H9 (cell line): ENCODE measurements around the gene CAPN5. TPM values are rescaled to one million over a fixed set of nuclear protein-coding genes. Genes with fewer than 3 reads are reported as not detected.

ENCODE experiments used
- DNase-seq: peaks from one replicate; pipeline ENCODE4 v3.0.0-alpha.2; 2017
- H2AFZ ChIP-seq: one replicate; pipeline ENCODE4 v1.6.1; 2013; ENCODE audit warnings: mild to moderate bottlenecking, low read length, control low read depth, moderate library complexity
- H2AK5ac ChIP-seq: 2 replicates; pipeline ENCODE4 v1.6.1; 2013; ENCODE audit warnings: low read length, control low read depth, mixed read lengths; ENCODE audit not compliant: insufficient read length
- H2BK120ac ChIP-seq: one replicate; pipeline ENCODE4 v1.6.1; 2013; ENCODE audit warnings: low read depth, mild to moderate bottlenecking, low read length, control low read depth, inconsistent platforms; ENCODE audit not compliant: poor library complexity, severe bottlenecking
- H2BK12ac ChIP-seq: 2 replicates; pipeline ENCODE4 v1.6.1; 2013; ENCODE audit warnings: low read length, control low read depth, mixed read lengths, low read depth; ENCODE audit not compliant: insufficient read length
- H2BK15ac ChIP-seq: 2 replicates; pipeline ENCODE4 v1.6.1; 2013; ENCODE audit warnings: low read depth, low read length, control low read depth
- H2BK20ac ChIP-seq: one replicate; pipeline ENCODE4 v1.6.1; 2013; ENCODE audit warnings: low read depth, mild to moderate bottlenecking, low read length, control low read depth, inconsistent platforms; ENCODE audit not compliant: poor library complexity, severe bottlenecking
- H2BK5ac ChIP-seq: 2 replicates; pipeline ENCODE4 v1.6.1; 2013; ENCODE audit warnings: low read length, control low read depth, mixed read lengths; ENCODE audit not compliant: insufficient read length
- H3K14ac ChIP-seq: 2 replicates; pipeline ENCODE4 v1.6.1; 2013; ENCODE audit warnings: low read length, control low read depth; ENCODE audit not compliant: insufficient read depth
- H3K18ac ChIP-seq: 2 replicates; pipeline ENCODE4 v1.6.1; 2013; ENCODE audit warnings: low read depth, mild to moderate bottlenecking, mixed read lengths, low read length, control low read depth; ENCODE audit not compliant: insufficient read length
- H3K23ac ChIP-seq: 2 replicates; pipeline ENCODE4 v1.6.1; 2013; ENCODE audit warnings: low read length, control low read depth, mixed read lengths, low read depth; ENCODE audit not compliant: insufficient read length
- H3K23me2 ChIP-seq: 2 replicates; pipeline ENCODE4 v1.6.1; 2013; ENCODE audit warnings: low read depth, mild to moderate bottlenecking, mixed read lengths, low read length, control low read depth; ENCODE audit not compliant: insufficient read length, poor library complexity, severe bottlenecking
- H3K27ac ChIP-seq: 2 replicates; pipeline ENCODE4 v1.5.1; 2013; ENCODE audit warnings: low read length, control low read depth, mixed read lengths, low read depth; ENCODE audit not compliant: insufficient read length
- H3K27me3 ChIP-seq: 2 replicates; pipeline ENCODE4 v1.6.1; 2013; ENCODE audit warnings: low read length, control low read depth, inconsistent platforms; ENCODE audit not compliant: insufficient read depth
- H3K4ac ChIP-seq: 2 replicates; pipeline ENCODE4 v1.6.1; 2013; ENCODE audit warnings: low read depth, mild to moderate bottlenecking, control low read depth, inconsistent platforms, low read length, moderate library complexity
- H3K4me1 ChIP-seq: 2 replicates; pipeline ENCODE4 v1.6.1; 2013; ENCODE audit warnings: low read length, control low read depth, inconsistent platforms; ENCODE audit not compliant: insufficient read depth
- H3K4me2 ChIP-seq: 2 replicates; pipeline ENCODE4 v1.6.1; 2013; ENCODE audit warnings: low read length, control low read depth, mixed read lengths; ENCODE audit not compliant: insufficient read length, insufficient read depth
- H3K56ac ChIP-seq: 2 replicates; pipeline ENCODE4 v1.6.1; 2013; ENCODE audit warnings: low read depth, mild to moderate bottlenecking, mixed read lengths, low read length, control low read depth; ENCODE audit not compliant: insufficient read length
- H3K79me1 ChIP-seq: 2 replicates; pipeline ENCODE4 v1.6.1; 2013; ENCODE audit warnings: low read depth, mild to moderate bottlenecking, moderate library complexity, low read length, control low read depth, inconsistent platforms; ENCODE audit not compliant: insufficient read depth, poor library complexity, severe bottlenecking
- H3K79me2 ChIP-seq: 2 replicates; pipeline ENCODE4 v1.6.1; 2013; ENCODE audit warnings: low read length, control low read depth, inconsistent platforms; ENCODE audit not compliant: insufficient read depth
- H3K9ac ChIP-seq: 2 replicates; pipeline ENCODE4 v1.6.1; 2013; ENCODE audit warnings: low read length, control low read depth, mixed read lengths; ENCODE audit not compliant: insufficient read length; ENCODE audit errors: extremely low read depth
- H3K9me3 ChIP-seq: one replicate; pipeline ENCODE4 v1.6.1; 2013; ENCODE audit warnings: low read depth, low read length, inconsistent platforms; ENCODE audit not compliant: control insufficient read depth
- H3T11ph ChIP-seq: one replicate; pipeline ENCODE4 v1.6.1; 2013; ENCODE audit warnings: mild to moderate bottlenecking, low read length, control low read depth, inconsistent platforms
- H4K20me1 ChIP-seq: one replicate; pipeline ENCODE4 v1.6.1; 2013; ENCODE audit not compliant: control insufficient read depth, insufficient read length, insufficient read depth
- H4K5ac ChIP-seq: 2 replicates; pipeline ENCODE4 v1.6.1; 2013; ENCODE audit warnings: low read depth, mild to moderate bottlenecking, mixed read lengths, low read length, control low read depth; ENCODE audit not compliant: insufficient read length
- H4K8ac ChIP-seq: replicated peaks from 2 replicates; pipeline ENCODE4 v1.6.1; 2013; ENCODE audit warnings: low read length, control low read depth, mixed read lengths, low read depth; ENCODE audit not compliant: insufficient read length
- H4K91ac ChIP-seq: 2 replicates; pipeline ENCODE4 v1.6.1; 2013; ENCODE audit warnings: low read depth, mild to moderate bottlenecking, moderate library complexity, mixed read lengths, low read length, control low read depth; ENCODE audit not compliant: insufficient read length
- H3K27ac Mint-ChIP-seq, 3 experiments: 2 replicates in 2 of 3; 3 replicates in 1 of 3; pipeline ENCODE4 v1.8.0; 2020 to 2021; ENCODE audit warnings: mixed read lengths in 3 of 3, mild to moderate bottlenecking in 1 of 3, moderate library complexity in 1 of 3
- H3K27me3 Mint-ChIP-seq: 2 replicates; pipeline ENCODE4 v1.8.0; 2021; ENCODE audit warnings: low read depth, mild to moderate bottlenecking, moderate library complexity, mixed read lengths
- H3K36me3 Mint-ChIP-seq, 3 experiments: 2 replicates in 2 of 3; 3 replicates in 1 of 3; pipeline ENCODE4 v1.8.0; 2020 to 2021; ENCODE audit warnings: low read depth in 3 of 3, mixed read lengths in 3 of 3; ENCODE audit not compliant: insufficient read depth in 1 of 3
- H3K4me1 Mint-ChIP-seq, 2 experiments: 2 replicates each; pipeline ENCODE4 v1.8.0; 2020; ENCODE audit warnings: mixed read lengths in 2 of 2
- H3K4me3 Mint-ChIP-seq, 2 experiments: 2 replicates in 1 of 2; 3 replicates in 1 of 2; pipeline ENCODE4 v1.8.0; 2020 to 2021; ENCODE audit warnings: mild to moderate bottlenecking in 2 of 2, mixed read lengths in 2 of 2, moderate library complexity in 1 of 2
- H3K9me3 Mint-ChIP-seq, 2 experiments: 2 replicates in 1 of 2; 3 replicates in 1 of 2; pipeline ENCODE4 v1.8.0; 2020; ENCODE audit warnings: mild to moderate bottlenecking in 2 of 2, mixed read lengths in 2 of 2, moderate library complexity in 1 of 2
- CTCF ChIP-seq: fragments of 200-600 bp; sonication (generic); conservative IDR thresholded peaks from 3 replicates; pipeline ENCODE4 v1.8.0; 2021; ENCODE audit warnings: antibody characterized with exemption, mild to moderate bottlenecking
- WGBS: extraction: QIAGEN DNeasy Blood & Tissue Kit; methylation state at CpG from one replicate; pipeline ENCODE4 v1.1.7; 2013; ENCODE audit warnings: missing lambda C conversion rate, low lambda C conversion rate, mixed read lengths; ENCODE audit not compliant: insufficient read length; ENCODE audit errors: extremely low coverage; 5-methylcytosine and 5-hydroxymethylcytosine counted together
- total RNA-seq: library from RNA; stranded (reverse); gene quantifications from 2 replicates; pipeline ENCODE4 v1.2.1, GENCODE V29; 2021

The CAPN5 gene
- total RNA-seq, 1 experiment from 2014 or later = 16.7 TPM

- no peak overlapping the region for H3K4ac ChIP-seq
- no peaks in the 10 kb centered on the region for H3K79me1 ChIP-seq
- no peaks in the 10 kb centered on the region for H3K9me3 ChIP-seq
- H3K79me2 ChIP-seq = no peaks in the 10 kb centered on the region
- H3K23me2 ChIP-seq = no peaks in the 10 kb centered on the region
- Mint-ChIP-seq H3K36me3 (peaks cover 0 to 3% (median 0%) of the 10 kb centered on the region in 3 experiments; a peak in 6 of 7 replicates), H3K4me1 (peaks cover 6 to 8% of the 10 kb centered on the region in 2 experiments), H3K27me3 (no peaks in the 10 kb centered on the region), H3K4me3 (no peak overlapping the region), H3K27ac (no peak overlapping the region), H3K9me3 (peaks cover 10 to 11% of the 10 kb centered on the region in 2 experiments; a peak in 4 of 5 replicates)
- H2AFZ ChIP-seq = no peak overlapping the region
- no peak overlapping the region for H4K5ac ChIP-seq
- no CpG with 5 or more reads among the region's 2 CpGs for WGBS
- H3K27ac ChIP-seq = no peak overlapping the region
- H4K91ac ChIP-seq = no peak overlapping the region
- no peak overlapping the region for H2BK120ac ChIP-seq
- H3K18ac ChIP-seq = no peak overlapping the region
- no peaks in the 10 kb centered on the region for H3K4me1 ChIP-seq
- no peak overlapping the region for H2BK5ac ChIP-seq
- no peak overlapping the region for H2BK15ac ChIP-seq
- no peak overlapping the region for H3K23ac ChIP-seq
- no peak overlapping the region for H3K9ac ChIP-seq
- H3K14ac ChIP-seq = no peak overlapping the region
- H4K8ac ChIP-seq = no peak overlapping the region
- H3K56ac ChIP-seq = no peak overlapping the region
- H2BK12ac ChIP-seq = no peak overlapping the region
- H2BK20ac ChIP-seq = no peak overlapping the region
- no peaks in the 10 kb centered on the region for H4K20me1 ChIP-seq
- DNase-seq = no peak
- no peak overlapping the region for H2AK5ac ChIP-seq
- TF ChIP-seq CTCF = no peak
- H3K27me3 ChIP-seq = no peaks in the 10 kb centered on the region
- no peak overlapping the region for H3K4me2 ChIP-seq
- H3T11ph ChIP-seq = no peak overlapping the region
Measured at GRCh38 chr11:77080643-77081210, 14.0 kb downstream of the CAPN5 start.
